ENCODE data around the gene GJA9. TPM values are rescaled to one million over a fixed set of nuclear protein-coding genes. Genes with fewer than 3 reads are reported as not detected.

The GJA9 gene
- total RNA-seq, 1 experiment from 2014 or later: not detected

- no peak overlapping the region for H3K4me2 ChIP-seq (ENCODE audit: low read length)
- ChIA-PET POLR2A (ENCODE audit: unreplicated experiment) (no interaction called here), CTCF (no interaction called here)
- DNase-seq: no peak
- no peaks in the 10 kb centered on the region for H3K27me3 ChIP-seq (ENCODE audit: low read length)
- no peak overlapping the region for H3K9ac ChIP-seq (ENCODE audit: low read length)
- H3K4me1 ChIP-seq (ENCODE audit: insufficient read depth, low read length): peaks cover 7% of the 10 kb centered on the region
- no TSS peak for BruUV-seq (replicated peaks)
- ATAC-seq: no peak
- H4K20me1 ChIP-seq (ENCODE audit: low read length): no peaks in the 10 kb centered on the region
- no peak overlapping the region for H2AFZ ChIP-seq (ENCODE audit: low read length)
- no peaks in the 10 kb centered on the region for H3F3A ChIP-seq (ENCODE audit: low read length, unreplicated experiment)
- H3K27ac ChIP-seq (ENCODE audit: low read length): no peak overlapping the region
- H3K9me2 ChIP-seq (replicated peaks; ENCODE audit: low read length): no peaks in the 10 kb centered on the region
- TF ChIP-seq EZH2 (IDR thresholded peaks at IDR 0.05; ENCODE audit: low read length, unreplicated experiment) (no peak), EZH2phosphoT487 (IDR thresholded peaks at IDR 0.05; ENCODE audit: borderline replicate concordance, low read length) (no peak), CTCF (conservative IDR thresholded peaks at IDR 0.05; ENCODE audit: low read depth, low read length) (no peak)
- no peaks in the 10 kb centered on the region for H3K36me3 ChIP-seq (ENCODE audit: low read depth, low read length)
- intact Hi-C loops (cut with micrococcal nuclease): no loop called here
- H3K79me2 ChIP-seq (ENCODE audit: low read length): no peaks in the 10 kb centered on the region
- H3K4me3 ChIP-seq (ENCODE audit: low read length): no peak overlapping the region
- no peaks in the 10 kb centered on the region for H3K9me3 ChIP-seq (ENCODE audit: low read length)
Measured at GRCh38 chr1:38919130-38919529, 37.7 kb upstream of the GJA9 start.

GRCh38 chr1:38918568-38918967, 37.2 kb upstream of the GJA9 start:
- Histone ChIP-seq H3K4me1 (ENCODE audit: insufficient read depth, low read length) (peaks cover 5% of the 10 kb centered on the region), H3K79me2 (ENCODE audit: low read length) (no peaks in the 10 kb centered on the region), H3K9ac (ENCODE audit: low read length) (no peak overlapping the region), H3K4me3 (ENCODE audit: low read length) (no peak overlapping the region), H3K27ac (ENCODE audit: low read length) (no peak overlapping the region), H3K27me3 (ENCODE audit: low read length) (no peaks in the 10 kb centered on the region), H4K20me1 (ENCODE audit: low read length) (no peaks in the 10 kb centered on the region), H3F3A (ENCODE audit: low read length, unreplicated experiment) (no peaks in the 10 kb centered on the region), H3K4me2 (ENCODE audit: low read length) (no peak overlapping the region), H3K36me3 (ENCODE audit: low read depth, low read length) (no peaks in the 10 kb centered on the region), H3K9me3 (ENCODE audit: low read length) (no peaks in the 10 kb centered on the region), H3K9me2 (replicated peaks; ENCODE audit: low read length) (no peaks in the 10 kb centered on the region), H2AFZ (ENCODE audit: low read length) (no peak overlapping the region)
- TF ChIP-seq EZH2 (IDR thresholded peaks at IDR 0.05; ENCODE audit: low read length, unreplicated experiment) (no peak), EZH2phosphoT487 (IDR thresholded peaks at IDR 0.05; ENCODE audit: borderline replicate concordance, low read length) (no peak)
- ATAC-seq (no peak), DNase-seq (no peak)
- ChIA-PET POLR2A (ENCODE audit: unreplicated experiment) (no interaction called here), CTCF (no interaction called here)
- intact Hi-C loops (cut with micrococcal nuclease): no loop called here
- BruUV-seq (replicated peaks): no TSS peak

- CTCF ChIA-PET: no interaction called here
Measured at GRCh38 chr1:38917772-38918171, 36.4 kb upstream of the GJA9 start.

More at GRCh38 chr1:38917772-38918171, 36.4 kb upstream of the GJA9 start:
- no peak overlapping the region for H2AFZ ChIP-seq (ENCODE audit: low read length)
- POLR2A ChIA-PET (ENCODE audit: unreplicated experiment): no interaction called here
- intact Hi-C loops (cut with micrococcal nuclease): no loop called here
- DNase-seq (no peak), ATAC-seq (no peak)
- no peaks in the 10 kb centered on the region for H3F3A ChIP-seq (ENCODE audit: low read length, unreplicated experiment)
- H3K27ac ChIP-seq (ENCODE audit: low read length): no peak overlapping the region
- H3K4me3 ChIP-seq (ENCODE audit: low read length): no peak overlapping the region
- no peaks in the 10 kb centered on the region for H3K27me3 ChIP-seq (ENCODE audit: low read length)
- H3K9me2 ChIP-seq (replicated peaks; ENCODE audit: low read length): no peaks in the 10 kb centered on the region
- TF ChIP-seq CTCF (conservative IDR thresholded peaks at IDR 0.05; ENCODE audit: low read depth, low read length): no peak
- no peak for TF ChIP-seq EZH2phosphoT487 (IDR thresholded peaks at IDR 0.05; ENCODE audit: borderline replicate concordance, low read length)
- TF ChIP-seq EZH2 (IDR thresholded peaks at IDR 0.05; ENCODE audit: low read length, unreplicated experiment): no peak
- no peaks in the 10 kb centered on the region for H3K79me2 ChIP-seq (ENCODE audit: low read length)
- BruUV-seq (replicated peaks): no TSS peak
- H3K9ac ChIP-seq (ENCODE audit: low read length): no peak overlapping the region
- no peak overlapping the region for H3K4me2 ChIP-seq (ENCODE audit: low read length)
- no peaks in the 10 kb centered on the region for H3K9me3 ChIP-seq (ENCODE audit: low read length)
- no peaks in the 10 kb centered on the region for H4K20me1 ChIP-seq (ENCODE audit: low read length)
- H3K4me1 ChIP-seq (ENCODE audit: insufficient read depth, low read length): no peaks in the 10 kb centered on the region
- no peaks in the 10 kb centered on the region for H3K36me3 ChIP-seq (ENCODE audit: low read depth, low read length)
